ENCODE measurements around the gene SORT1. TPM values are rescaled to one million over a fixed set of nuclear protein-coding genes. Genes with fewer than 3 reads are reported as not detected.

Gene SORT1
- total RNA-seq, 1 experiment from 2014 or later, result 13.3 TPM

DNA sequence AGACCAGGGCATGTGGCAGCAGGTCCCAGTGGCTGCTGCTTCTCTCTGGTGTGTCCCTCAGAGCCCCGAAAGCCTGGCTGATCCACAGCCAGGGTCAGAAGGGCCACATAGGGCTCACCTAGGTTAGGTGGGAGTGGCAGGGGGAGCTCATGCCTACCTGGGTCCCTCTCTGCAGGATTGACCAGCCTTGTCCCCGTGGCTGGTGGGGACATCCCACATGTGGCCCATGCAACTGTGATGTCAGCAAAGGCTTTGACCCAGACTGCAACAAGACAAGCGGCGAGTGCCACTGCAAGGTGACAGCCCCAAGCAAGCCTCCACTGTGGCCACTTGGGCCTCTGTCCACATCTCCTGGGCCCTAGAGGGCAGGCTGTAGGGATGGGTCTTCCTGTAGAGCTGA lies 132.7 kb downstream of the SORT1 start:
- CTCF ChIA-PET, result interaction anchor here (1.0 to 4.0 kb wide), 13 partner anchors 10 to 267 kb away, joined by 3 to 43 read pairs (median 7); partner anchors contain the start of genes PSRC1 and SORT1

DNA sequence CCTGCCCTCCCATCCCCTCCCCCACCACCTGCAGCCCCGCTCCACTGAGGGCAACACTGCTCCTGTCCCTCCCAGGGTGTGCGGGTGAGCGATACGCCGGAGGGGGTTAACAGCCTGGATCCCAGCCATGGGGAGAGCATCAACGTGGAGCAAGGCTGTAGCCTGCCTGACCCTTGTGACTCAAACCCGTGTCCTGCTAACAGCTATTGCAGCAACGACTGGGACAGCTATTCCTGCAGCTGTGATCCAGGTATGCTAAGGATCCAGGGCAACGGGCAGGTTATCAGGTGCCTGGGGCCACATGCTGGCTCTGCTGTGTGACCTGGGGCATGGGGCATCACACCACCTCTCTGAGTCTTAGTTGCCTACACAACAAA lies 133.4 kb downstream of the SORT1 start:
- CTCF ChIA-PET, result interaction anchor here (0.6 to 4.0 kb wide), 22 partner anchors 9 to 268 kb away, joined by 3 to 43 read pairs (median 4); partner anchors contain the start of genes PSRC1 and SORT1
- no TSS peak for BruUV-seq (replicated peaks)
- no peak overlapping the region for H3K4me3 Mint-ChIP-seq (ENCODE audit: unreplicated experiment)
- TF ChIP-seq, protein P1, sequence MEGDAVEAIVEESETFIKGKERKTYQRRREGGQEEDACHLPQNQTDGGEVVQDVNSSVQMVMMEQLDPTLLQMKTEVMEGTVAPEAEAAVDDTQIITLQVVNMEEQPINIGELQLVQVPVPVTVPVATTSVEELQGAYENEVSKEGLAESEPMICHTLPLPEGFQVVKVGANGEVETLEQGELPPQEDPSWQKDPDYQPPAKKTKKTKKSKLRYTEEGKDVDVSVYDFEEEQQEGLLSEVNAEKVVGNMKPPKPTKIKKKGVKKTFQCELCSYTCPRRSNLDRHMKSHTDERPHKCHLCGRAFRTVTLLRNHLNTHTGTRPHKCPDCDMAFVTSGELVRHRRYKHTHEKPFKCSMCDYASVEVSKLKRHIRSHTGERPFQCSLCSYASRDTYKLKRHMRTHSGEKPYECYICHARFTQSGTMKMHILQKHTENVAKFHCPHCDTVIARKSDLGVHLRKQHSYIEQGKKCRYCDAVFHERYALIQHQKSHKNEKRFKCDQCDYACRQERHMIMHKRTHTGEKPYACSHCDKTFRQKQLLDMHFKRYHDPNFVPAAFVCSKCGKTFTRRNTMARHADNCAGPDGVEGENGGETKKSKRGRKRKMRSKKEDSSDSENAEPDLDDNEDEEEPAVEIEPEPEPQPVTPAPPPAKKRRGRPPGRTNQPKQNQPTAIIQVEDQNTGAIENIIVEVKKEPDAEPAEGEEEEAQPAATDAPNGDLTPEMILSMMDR (IDR thresholded peaks at IDR 0.05; ENCODE audit: unreplicated experiment), result no peak
- H3K27ac Mint-ChIP-seq (ENCODE audit: low read depth, unreplicated experiment), result no peak overlapping the region
- no peak for DNase-seq (ENCODE audit: unreplicated experiment)
- H3K27me3 Mint-ChIP-seq (ENCODE audit: insufficient read depth, unreplicated experiment), result no peaks in the 10 kb centered on the region
- POLR2A ChIA-PET, result interaction anchor here (0.8 to 5.9 kb wide), 5 partner anchors 9 to 135 kb away, joined by 3 to 28 read pairs (median 6); partner anchors contain the start of genes PSRC1 and SORT1
- H3K4me1 Mint-ChIP-seq (ENCODE audit: insufficient read depth, unreplicated experiment), result peaks cover 24% of the 10 kb centered on the region
- intact Hi-C loops (cut with micrococcal nuclease), result no loop called here
- no peaks in the 10 kb centered on the region for H3K9me3 Mint-ChIP-seq (ENCODE audit: unreplicated experiment)
- H3K36me3 Mint-ChIP-seq (ENCODE audit: insufficient read depth, unreplicated experiment), result peaks cover 11% of the 10 kb centered on the region

More for the DNA sequence above, 132.7 kb downstream of the SORT1 start:
- Mint-ChIP-seq H3K27ac (ENCODE audit: low read depth, unreplicated experiment) (no peak overlapping the region), H3K9me3 (ENCODE audit: unreplicated experiment) (no peaks in the 10 kb centered on the region), H3K36me3 (ENCODE audit: insufficient read depth, unreplicated experiment) (peaks cover 11% of the 10 kb centered on the region), H3K4me1 (ENCODE audit: insufficient read depth, unreplicated experiment) (peaks cover 24% of the 10 kb centered on the region), H3K4me3 (ENCODE audit: unreplicated experiment) (no peak overlapping the region), H3K27me3 (ENCODE audit: insufficient read depth, unreplicated experiment) (no peaks in the 10 kb centered on the region)
- no peak for DNase-seq (ENCODE audit: unreplicated experiment)
- BruUV-seq (replicated peaks), result no TSS peak
- TF ChIP-seq, protein P1 (IDR thresholded peaks at IDR 0.05; ENCODE audit: unreplicated experiment), result no peak
- intact Hi-C loops (cut with micrococcal nuclease), result no loop called here
- POLR2A ChIA-PET, result interaction anchor here (0.6 to 5.9 kb wide), 2 partner anchors 129 to 134 kb away, joined by 3 to 28 read pairs; partner anchors contain the start of gene SORT1

DNA sequence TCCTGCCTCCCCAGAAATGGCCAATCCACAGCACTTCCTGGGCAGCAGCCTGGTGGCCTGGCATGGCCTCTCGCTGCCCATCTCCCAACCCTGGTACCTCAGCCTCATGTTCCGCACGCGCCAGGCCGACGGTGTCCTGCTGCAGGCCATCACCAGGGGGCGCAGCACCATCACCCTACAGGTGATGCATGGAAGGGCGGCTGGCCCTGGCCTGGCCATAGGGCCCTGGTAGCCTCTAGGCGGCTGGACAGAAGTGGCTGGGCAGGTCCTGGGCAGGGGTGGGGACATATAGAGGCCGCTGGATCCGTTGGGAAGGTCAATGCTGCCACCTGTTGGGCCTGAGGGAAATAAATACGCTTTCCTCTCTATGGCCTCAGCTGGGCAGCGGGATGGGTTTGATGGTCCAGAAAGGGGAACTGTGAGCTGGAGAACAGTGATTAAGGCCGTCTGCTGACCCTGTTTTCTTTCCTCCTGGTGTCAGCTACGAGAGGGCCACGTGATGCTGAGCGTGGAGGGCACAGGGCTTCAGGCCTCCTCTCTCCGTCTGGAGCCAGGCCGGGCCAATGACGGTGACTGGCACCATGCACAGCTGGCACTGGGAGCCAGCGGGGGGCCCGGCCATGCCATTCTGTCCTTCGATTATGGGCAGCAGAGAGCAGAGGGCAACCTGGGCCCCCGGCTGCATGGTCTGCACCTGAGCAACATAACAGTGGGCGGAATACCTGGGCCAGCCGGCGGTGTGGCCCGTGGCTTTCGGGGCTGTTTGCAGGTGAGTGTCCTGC lies 133.9 kb downstream of the SORT1 start:
- H3K36me3 Mint-ChIP-seq (ENCODE audit: insufficient read depth, unreplicated experiment), result peaks cover 11% of the 10 kb centered on the region
- CTCF ChIA-PET, result interaction anchor here (0.6 to 4.0 kb wide), 24 partner anchors 9 to 268 kb away, joined by 3 to 43 read pairs (median 5); partner anchors contain the start of genes CYB561D1, PSRC1 and SORT1
- no peaks in the 10 kb centered on the region for H3K9me3 Mint-ChIP-seq (ENCODE audit: unreplicated experiment)
- no TSS peak for BruUV-seq (replicated peaks)
- H3K27me3 Mint-ChIP-seq (ENCODE audit: insufficient read depth, unreplicated experiment), result no peaks in the 10 kb centered on the region
- TF ChIP-seq, protein P1 (IDR thresholded peaks at IDR 0.05; ENCODE audit: unreplicated experiment), result peak; percentile 99
- DNase-seq (ENCODE audit: unreplicated experiment), result peak; percentile 94
- H3K4me1 Mint-ChIP-seq (ENCODE audit: insufficient read depth, unreplicated experiment), result peaks cover 24% of the 10 kb centered on the region
- intact Hi-C loops (cut with micrococcal nuclease), result loop anchor here (1.0 to 2.0 kb wide), 8 partner anchors 11 to 435 kb away; partner anchors contain the start of gene PSRC1
- POLR2A ChIA-PET, result interaction anchor here (0.6 to 5.9 kb wide), 8 partner anchors 10 to 417 kb away, joined by 3 to 28 read pairs (median 6); partner anchors contain the start of genes PSRC1, SARS1 and SORT1
- H3K4me3 Mint-ChIP-seq (ENCODE audit: unreplicated experiment), result peak overlapping the region; percentile 47
- no peak overlapping the region for H3K27ac Mint-ChIP-seq (ENCODE audit: low read depth, unreplicated experiment)

DNA sequence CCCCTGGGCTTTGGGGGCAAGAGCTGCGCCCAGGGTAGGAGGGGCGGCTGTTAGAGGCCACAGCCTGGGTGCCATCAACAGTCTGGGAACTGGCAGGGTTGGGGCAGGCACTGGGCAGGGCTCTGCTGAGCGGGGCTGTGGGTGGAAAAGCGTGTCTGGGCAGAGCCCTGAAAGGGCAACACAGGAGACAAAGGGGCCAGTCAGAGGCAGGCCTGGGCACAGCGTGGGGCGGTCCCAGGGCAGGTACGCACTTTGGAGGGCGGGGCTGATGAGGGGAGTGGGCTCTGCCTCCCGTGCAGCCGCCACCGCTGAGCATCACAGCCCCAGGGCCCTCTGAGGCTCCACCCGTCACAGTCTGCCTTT lies 134.5 kb downstream of the SORT1 start:
- no TSS peak for BruUV-seq (replicated peaks)

More for the DNA sequence above, 134.5 kb downstream of the SORT1 start:
- TF ChIP-seq, protein P1 (IDR thresholded peaks at IDR 0.05; ENCODE audit: unreplicated experiment), result no peak
- DNase-seq (ENCODE audit: unreplicated experiment), result peak; percentile 95
- Mint-ChIP-seq H3K4me3 (ENCODE audit: unreplicated experiment) (peak overlapping the region; percentile 47), H3K36me3 (ENCODE audit: insufficient read depth, unreplicated experiment) (peaks cover 11% of the 10 kb centered on the region), H3K9me3 (ENCODE audit: unreplicated experiment) (no peaks in the 10 kb centered on the region), H3K27me3 (ENCODE audit: insufficient read depth, unreplicated experiment) (no peaks in the 10 kb centered on the region), H3K4me1 (ENCODE audit: insufficient read depth, unreplicated experiment) (peaks cover 23% of the 10 kb centered on the region), H3K27ac (ENCODE audit: low read depth, unreplicated experiment) (peak overlapping the region; percentile 49)
- ChIA-PET CTCF (interaction anchor here (0.6 to 4.0 kb wide), 14 partner anchors 9 to 231 kb away, joined by 3 to 43 read pairs (median 6); partner anchors contain the start of genes CYB561D1 and SORT1), POLR2A (interaction anchor here (0.6 to 5.9 kb wide), 11 partner anchors 10 to 416 kb away, joined by 3 to 28 read pairs (median 4); partner anchors contain the start of genes SARS1 and SORT1)
- intact Hi-C loops (cut with micrococcal nuclease), result loop anchor here (1.0 to 2.0 kb wide), 8 partner anchors 11 to 434 kb away; partner anchors contain the start of gene PSRC1
